Non-pigmented ciliary epithelial cell (primary cell): Measurements from ENCODE around the gene ATP1A3.
A peak's percentile ranks its signal among the peaks of the same experiment; 100 is the strongest.

Source experiments
- DNase-seq: peaks from one replicate; pipeline ENCODE4 v3.0.0-alpha.2; 2010; ENCODE audit warnings: low read depth

ATP1A3 gene

GRCh38 chr19:41984961-41985360, 9.1 kb downstream of the ATP1A3 start:
- no peak for DNase-seq

GRCh38 chr19:41981724-41982123, 12.3 kb downstream of the ATP1A3 start:
- DNase-seq, result no peak

DNA sequence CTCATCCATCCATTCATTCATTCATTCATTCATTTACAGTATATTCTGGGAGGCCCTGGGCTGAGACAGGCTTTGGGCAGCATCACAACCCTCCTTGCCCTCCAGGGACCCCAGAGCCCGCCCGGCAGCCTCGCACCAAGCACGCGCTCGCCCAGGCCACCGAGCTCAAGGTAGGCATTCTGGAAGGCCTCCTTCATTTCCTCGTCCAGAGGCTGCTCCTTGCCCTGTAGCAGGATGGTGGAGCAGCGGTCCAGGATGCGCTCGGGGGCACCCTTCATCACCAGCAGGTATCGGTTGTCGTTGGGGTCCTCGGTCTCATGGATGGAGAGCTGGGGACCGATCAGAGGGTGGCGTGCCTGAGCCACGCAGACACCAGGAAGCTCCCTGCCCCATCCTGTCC, 15.6 kb downstream of the ATP1A3 start:
- no peak for DNase-seq

DNA sequence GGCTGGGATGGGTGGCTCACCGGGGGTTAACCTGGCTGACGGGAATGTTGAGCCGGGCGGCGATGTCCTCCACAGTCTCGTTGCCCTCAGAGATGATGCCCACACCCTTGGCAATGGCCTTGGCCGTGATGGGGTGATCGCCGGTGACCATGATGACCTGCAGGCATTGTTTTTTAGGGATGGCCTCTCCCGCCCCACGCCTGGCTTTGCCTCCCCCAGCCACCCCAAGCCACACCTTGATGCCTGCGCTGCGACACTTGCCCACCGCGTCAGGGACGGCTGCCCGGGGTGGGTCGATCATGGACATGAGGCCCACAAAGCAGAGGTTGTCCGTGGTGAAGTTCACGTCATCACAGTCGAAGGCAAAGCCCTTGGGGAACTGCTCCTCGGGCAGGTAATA, 16.1 kb downstream of the ATP1A3 start:
- DNase-seq, result no peak

DNA sequence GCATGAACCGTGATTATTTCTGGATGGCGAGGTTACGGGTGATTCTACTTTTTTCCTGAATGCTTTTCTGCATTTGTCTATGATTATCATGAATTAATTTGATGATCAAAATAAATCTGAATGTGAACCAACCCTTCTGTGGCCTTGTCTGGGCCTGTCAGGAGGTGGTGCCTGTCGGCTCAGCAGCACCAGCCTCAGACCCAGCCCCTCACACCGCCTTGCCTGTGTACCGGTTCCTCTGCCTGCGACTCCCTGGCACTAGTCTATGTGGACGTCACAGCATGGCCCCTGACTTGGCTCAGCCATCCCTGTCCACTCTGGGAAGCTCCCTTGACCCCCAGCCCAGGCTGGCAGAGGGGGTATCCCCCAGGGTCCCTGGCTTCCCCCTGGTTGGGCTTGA, 19.4 kb downstream of the ATP1A3 start:
- no peak for DNase-seq

GRCh38 chr19:41971363-41971762, 22.7 kb downstream of the ATP1A3 start:
- DNase-seq, result no peak

GRCh38 chr19:41969772-41970458, 24.1 kb downstream of the ATP1A3 start:
- DNase-seq, result no peak

DNA sequence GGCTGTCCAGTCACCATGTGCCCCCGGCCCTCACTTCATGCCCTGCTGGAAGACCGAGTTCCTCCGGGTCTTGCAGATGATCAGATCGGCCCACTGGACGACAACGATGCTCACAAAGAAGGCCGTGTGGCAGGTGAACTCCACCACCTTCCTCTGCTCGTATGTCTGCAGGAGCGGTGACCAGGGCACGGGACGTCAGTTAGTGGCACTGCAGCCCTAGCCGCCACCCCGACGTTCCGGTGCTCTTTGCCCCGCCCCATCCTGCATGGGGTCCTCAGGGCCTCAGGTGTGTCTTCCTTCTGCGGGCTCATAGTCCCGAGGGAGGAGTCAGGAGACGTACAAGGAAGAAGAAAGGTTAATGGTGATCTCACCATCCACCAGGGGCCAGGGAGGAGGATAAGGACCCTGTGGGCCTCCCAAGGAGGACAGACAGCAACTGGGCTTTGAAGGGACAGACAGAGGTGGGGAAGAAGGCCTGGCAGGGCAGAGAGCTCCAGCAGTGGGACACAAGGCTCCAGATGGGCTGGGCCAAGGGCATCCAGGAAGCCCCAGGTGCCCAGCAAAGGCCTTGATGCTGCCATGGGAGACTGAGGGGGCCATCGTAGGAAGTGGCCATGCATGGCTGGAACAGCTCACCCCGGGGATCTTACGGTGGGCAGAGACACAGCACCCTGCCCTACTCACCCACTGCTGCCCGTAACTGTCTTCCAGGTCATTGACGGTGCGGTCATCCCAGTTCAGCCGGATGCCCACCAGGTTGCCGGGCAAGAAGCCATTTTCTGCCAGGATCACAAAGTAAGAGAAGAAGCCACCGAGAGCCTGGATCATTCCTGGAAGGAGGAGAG, 25.1 kb downstream of the ATP1A3 start:
- no peak for DNase-seq

DNA sequence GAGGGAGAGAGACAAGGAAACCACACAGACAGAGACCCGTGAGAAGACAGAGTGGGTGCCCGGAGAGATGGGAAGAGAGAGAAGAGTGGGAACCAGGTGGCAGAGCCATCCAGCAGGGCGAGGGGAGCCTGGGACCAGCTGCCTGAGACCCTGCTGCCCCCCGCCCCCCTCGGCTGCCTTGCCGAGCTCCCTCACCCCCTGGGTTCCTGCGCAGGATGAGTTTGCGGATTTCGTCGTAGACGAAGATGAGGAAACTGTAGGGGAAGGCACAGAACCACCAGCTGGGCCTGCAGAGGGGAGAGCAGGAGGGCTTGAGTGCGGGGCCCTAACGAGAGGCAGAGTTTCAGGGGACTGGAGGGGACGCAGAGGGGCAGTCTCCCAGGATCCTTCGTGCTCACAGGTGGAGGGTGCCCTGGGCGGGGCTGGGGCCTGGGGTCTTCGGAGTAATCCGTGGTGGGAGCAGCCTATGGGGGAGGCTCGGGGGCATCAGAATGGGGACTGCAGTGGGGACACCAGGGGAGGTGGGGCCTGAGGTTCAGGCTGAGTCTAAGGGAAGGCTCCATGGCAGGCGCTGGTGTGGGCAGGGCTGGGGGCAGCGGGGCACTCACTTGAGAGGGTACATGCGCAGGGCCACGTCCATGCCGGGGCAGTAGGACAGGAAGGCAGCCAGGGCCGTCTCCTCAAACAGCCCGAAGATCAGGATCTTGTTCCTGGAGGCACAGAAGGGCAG, 26.8 kb downstream of the ATP1A3 start:
- DNase-seq, result no peak

- no peak for DNase-seq
Observed at GRCh38 chr19:41965106-41965505, 28.9 kb downstream of the ATP1A3 start.

DNA sequence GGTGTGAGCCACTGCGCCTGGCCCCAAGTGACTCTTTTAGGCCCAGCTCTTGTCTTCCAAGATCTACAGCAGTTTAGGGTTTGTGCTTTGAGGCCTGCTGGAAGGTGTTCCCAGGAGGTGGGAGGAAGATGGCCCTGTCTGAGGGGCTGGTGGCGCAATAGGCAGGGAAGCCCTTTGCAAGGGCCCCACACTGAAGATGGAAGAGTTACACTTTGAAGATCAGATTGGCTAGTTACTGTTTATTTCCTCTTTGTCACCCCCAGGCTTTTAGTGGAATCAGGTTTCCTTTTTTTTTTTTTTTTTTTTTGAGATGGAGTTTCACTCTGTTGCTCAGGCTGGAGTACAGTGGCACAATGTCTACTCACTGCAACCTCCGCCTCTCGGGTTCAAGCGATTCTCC, 33.1 kb downstream of the ATP1A3 start:
- DNase-seq, result no peak

DNA sequence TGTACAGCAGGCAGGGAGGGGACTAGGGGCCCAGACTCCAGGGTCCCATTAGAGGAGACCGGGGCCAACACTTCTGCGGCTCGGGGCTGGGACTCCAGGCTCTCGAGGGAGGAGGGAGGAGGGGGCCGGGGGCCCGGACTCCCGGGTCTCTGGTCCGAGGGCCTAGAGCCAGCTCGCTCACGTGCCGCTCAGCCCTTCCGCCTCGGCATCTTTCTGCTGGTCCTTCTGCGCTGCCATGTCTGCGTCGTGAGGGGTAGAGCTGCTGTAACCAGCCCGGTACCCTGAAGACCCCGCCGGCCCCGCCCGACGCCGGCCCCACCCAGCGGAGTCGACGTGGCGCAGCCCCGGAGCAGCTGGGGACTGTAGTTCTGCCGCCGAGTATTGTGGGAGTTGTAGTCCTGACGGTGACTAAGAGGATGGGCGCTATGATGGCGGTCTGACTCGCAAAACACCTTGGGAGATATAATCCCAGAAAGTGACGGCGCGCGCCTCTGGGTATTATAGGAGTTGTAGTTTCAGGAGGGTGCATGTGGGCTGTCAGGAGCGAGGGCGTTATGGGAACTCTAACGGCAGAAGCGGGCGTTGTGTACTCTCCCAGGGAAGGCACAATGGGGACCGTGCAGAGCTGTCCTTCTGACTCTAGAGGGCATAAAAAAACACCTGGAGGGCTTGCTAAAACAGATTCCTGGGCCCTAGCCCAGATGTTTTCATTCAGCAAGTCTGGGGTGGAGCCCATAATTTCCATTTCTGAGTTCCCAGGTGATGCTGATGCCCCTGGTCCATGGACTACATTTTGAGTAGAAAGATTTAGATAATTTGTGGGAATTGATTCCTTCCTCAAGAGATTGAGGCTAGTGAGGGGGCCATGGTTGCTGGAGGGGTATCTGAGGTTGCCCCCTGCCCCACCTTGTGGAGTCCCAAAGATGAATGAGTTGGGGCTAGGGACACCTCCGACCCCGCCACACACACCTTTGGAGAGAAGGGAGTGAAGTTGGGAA, 34.7 kb downstream of the ATP1A3 start, which contains the start of gene RABAC1:
RABAC1 (minus strand) TSS at position 266 of the 998 bp plus-strand sequence; CDS start at position 237, 29 bp downstream.
- DNase-seq, result peak; percentile 66

DNA sequence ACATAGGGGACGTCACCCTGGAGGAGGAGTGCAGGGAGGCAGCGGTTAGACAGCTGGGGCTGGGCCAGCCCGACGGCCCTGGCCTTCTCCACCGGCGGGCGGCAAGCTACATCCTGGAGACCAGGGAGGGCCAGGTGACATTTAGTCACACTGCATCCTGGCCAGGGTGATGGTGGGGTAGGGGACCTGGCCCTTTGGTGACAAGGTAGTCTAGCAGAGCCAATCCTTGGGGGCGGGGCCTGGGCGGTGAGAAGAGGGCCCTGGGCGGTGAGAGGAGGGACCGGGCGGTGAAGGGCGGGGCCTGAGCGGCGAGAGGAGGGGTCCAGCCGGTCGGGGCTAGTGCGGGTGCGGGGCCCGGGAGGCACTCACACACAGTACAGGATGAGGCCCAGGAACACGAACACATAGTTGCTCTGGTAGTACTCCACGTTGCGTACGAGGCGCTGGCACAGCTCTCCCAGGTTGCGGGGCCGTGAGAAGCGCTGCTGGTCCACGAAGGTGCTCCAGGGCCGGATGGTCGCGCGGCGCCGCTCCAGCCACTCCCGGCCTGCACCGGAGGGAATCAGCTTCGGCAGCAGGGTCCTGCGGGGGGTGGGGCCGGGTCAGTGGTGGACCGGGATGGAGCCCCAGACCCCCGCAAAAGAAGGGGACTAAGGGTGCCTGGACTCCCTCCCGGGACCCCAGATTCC, 35.5 kb downstream of the ATP1A3 start:
- no peak for DNase-seq

DNA sequence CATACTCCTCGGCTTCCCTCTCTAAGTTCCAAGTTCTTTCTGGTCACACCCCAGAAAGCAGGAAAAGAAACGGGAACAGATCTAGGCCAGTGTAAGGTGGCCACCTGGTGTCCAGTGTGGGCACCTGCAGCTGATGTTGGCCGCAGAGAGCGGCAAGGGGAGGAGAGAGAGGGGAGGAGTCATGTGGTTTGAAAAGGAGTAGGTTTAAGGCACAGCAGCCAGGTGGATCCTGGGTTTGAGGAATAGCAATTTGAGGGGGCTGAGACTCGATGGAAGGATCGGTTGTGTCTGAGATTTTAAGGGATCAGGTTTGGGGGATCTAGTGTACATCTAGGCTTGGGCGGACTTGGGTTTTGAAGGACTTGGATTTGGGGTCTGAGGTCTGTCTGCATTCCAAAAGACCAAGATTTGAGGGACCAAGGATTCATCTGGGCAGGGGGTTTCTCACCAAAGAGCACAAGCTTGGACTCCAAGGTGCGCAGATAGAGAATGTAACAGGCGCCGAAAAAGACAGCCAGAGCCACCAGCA, 36.1 kb downstream of the ATP1A3 start:
- DNase-seq, result peak; percentile 63

DNA sequence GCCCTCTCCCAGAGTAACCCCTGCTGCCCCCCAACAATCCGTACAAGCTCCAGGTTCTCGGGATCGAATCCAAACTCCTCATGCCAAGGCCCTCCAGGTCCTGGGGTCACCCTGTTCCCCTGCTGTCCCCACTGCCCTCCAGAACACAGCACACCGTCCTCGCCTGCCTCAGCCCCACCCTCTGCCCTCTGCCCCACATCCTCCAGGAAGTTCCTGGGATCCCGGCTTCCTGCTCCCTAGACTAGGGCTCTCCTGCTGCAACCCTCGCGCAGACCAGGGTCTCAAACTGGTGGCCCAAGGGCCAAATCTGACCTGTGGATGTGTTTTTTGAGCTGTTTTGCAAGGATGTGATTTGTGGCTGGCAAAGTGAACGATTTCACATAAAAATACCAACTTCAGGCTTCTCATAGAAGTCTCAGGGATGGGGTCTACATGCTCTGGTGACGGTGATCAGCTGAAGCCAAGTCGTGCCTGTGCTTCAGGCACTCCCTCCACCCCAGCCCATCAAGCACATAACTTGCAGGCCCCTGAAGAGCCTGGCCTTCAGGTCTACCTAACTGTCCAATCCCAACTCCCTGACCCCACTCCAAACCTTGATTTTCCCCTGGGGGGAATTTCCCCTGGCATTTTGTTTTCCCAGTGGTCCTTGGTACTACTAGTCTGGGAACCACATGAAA, 36.7 kb downstream of the ATP1A3 start:
- DNase-seq, result no peak

DNA sequence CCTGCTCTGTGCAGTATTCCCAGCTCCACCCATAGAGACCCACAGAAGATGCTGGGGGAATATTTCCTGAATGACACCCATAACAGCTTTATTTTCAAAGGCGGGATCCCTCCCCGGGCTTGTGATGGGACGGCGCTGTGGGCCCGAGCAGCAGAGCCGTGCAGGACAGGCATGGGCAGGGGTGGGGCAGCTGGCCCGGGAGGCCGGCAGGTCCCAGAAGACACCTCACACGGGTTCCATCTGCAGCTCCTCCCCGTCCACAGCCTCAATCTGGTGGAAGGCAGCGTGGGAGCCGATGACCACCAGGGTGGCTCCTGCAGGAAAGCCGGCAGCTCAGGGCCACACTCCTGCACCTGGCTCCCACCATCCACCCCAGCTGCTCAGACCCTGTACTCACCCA, 37.4 kb downstream of the ATP1A3 start:
- DNase-seq, result no peak

DNA sequence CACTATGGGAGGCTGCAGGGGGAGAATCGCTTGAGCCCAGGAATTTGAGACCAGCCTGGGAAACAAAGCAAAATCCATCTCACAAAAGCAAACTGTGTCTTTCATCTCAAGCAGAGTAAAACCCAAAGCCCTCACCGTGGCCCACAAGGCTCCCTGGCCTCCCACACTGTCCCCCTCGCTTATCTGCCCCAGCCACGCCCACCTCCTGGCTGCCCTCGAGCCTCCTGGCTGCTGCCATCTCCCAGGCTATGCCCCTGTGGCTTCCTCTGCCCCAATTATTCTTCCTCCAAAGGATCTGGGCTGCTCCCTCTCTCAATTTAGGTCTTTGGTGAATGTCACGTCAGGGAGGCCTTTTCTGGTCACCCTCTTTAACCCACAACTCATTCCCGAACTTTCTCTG, 38.5 kb downstream of the ATP1A3 start:
- DNase-seq, result no peak

GRCh38 chr19:41951686-41952172, 42.3 kb downstream of the ATP1A3 start:
- no peak for DNase-seq

DNA sequence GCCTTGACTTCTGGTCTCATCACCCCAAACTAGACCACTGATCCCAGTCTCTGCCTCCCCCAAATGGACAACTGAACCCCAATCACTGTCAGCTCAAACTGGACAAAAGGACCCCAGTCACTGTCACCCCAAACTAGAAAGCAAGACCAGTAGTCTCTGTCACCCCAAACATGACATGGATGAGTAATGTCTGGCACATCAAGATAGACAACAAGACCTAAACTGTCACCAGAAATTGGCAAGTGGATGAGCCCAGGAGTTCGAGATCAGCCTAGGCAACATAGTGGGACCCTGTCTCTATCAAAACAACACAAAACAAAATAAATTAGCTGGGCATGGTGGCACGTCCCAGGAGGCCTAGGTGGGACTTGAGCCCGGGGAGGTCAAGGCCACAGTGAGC, 46.9 kb downstream of the ATP1A3 start:
- DNase-seq, result no peak
